NK-92 (cell line): ENCODE results near the gene NPRL2.
"Not testable (repeated sequence)": the region's sequence is repeated elsewhere in the genome, so short reads cannot be mapped to it uniquely, and the experiment has no call there.

ENCODE experiments used
- DNase-seq: peaks from one replicate; lab custom pipeline; 2025; ENCODE audit not compliant: unreplicated experiment; lab: John Stamatoyannopoulos, UW

NPRL2 gene

DNA sequence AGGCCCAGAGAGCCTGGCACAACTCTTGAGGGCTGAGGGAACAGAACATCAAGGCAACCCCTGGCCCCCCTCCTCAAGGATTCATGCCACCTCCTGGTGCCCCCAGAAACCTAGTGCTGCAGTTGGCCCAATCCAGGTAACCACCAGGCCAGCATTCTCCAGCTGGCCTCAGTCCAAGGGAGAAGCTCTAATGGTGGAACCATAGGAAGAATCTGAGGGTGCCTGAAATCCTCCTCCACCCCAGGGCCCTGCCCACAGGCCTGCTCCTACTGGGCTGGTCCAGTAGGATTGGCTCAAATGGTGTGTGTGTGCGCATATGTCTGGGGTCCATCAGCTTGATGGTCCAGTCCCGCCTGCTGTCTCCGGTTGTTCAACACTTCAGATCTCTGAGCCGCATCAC, 35.8 kb downstream of the NPRL2 start:
- DNase-seq, result no peak

DNA sequence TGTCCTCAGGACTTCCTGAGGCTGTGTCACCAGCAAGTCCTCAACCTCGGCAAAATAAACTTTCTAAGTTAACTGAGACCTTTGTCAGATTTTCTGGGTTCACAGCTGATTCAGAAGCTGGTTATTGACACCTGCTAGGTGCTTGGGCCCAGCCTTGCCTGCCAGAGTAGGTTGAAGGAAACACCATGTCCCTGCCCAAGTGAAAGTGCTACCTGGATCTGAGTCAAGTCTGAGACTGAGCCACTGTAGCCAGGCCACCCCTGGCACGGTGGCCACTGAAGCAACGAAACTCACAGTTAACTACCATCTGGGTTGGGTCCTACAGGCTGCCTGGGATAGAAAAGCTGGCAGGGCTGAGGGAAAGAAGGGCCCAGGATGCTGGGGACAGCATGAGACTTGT, 36.2 kb downstream of the NPRL2 start:
- no peak for DNase-seq

- not testable (repeated sequence) for DNase-seq
These were observed 38.5 kb downstream of the NPRL2 start for GRCh38 chr3:50312041-50312440.

DNA sequence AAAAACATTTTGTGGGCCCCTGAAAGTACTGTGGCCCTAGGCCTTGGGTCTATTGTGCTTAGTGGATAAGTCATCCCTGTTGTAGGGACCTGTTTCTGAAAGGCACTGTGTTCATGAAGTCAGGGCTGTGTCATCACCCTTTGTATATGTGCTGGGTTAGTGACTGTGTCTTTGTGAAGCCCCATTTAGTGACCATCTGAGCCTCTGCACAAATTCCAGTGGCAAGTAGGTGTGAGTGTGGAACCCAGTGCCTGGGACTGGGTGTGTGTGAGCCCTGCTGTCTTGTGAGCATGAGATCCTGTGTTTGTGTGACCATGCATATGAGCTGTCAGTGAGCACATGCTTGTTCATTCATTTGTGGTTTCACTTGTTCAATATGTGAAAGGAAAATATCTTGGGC, 46.0 kb downstream of the NPRL2 start:
- no peak for DNase-seq

- DNase-seq, result no peak
These were observed 47.4 kb downstream of the NPRL2 start, which contains the start of gene HYAL1 for GRCh38 chr3:50303013-50303815. Gene HYAL1 (minus strand): TSS chr3:50303574. CDS start chr3:50302956, 618 bp downstream.

DNA sequence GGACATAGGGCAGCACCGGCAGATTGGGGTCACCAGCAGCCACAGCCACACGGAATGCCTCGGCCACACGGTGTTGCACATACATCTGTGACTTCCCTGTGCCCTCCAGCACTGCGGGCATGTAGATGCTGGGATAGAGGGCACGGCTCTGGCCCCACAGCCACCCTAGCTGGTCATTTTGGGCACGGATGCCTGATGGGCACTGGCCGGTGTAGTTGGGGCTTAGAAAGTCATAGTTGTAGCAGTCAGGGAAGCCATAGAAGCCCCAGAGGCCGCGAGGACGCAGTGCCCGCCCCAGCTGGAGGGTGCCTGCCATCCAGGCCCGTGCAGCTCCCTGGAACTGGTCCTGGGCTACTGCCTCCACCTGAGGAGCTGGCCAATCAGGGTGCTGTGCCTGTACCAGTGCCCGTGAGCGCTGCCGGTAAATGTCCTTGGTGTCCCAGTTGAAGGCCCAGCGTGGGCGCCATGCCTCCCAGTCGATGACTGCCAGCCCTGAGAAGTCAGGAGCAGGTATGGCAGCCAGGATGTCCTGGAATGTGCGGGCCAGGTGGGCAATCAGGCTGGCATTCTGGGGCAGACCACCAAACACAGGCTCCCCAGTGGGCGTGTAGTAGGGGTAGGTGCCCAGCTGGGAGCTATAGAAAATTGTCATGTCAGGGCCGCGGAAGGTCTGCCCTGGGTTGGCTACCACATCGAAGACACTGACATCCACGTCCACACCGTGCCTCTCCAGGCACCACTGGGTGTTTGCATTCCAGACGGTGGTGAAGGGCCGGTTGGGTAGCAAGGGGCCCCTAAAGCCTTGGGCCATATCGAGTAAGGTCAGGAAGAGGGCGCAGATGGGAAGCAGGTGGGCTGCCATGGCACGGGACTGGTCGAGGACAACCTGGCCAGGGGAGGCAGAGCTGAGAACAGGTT, 48.2 kb downstream of the NPRL2 start:
- DNase-seq, result no peak

- no peak for DNase-seq
These were observed 49.8 kb downstream of the NPRL2 start for GRCh38 chr3:50300681-50301254.

- DNase-seq, result no peak
These were observed 50.5 kb downstream of the NPRL2 start for GRCh38 chr3:50299929-50300680.

GRCh38 chr3:50299638-50299928, 51.0 kb downstream of the NPRL2 start:
- DNase-seq, result no peak

- peak; percentile 95 for DNase-seq
These were observed 51.5 kb downstream of the NPRL2 start, which contains the start of the genes HYAL3 and NAA80 for GRCh38 chr3:50298836-50299637. Gene HYAL3 (minus strand): TSS chr3:50299405. CDS start chr3:50295602, 3,803 bp downstream. Gene NAA80 (minus strand): TSS chr3:50299405. CDS start chr3:50297463, 1,942 bp downstream.

- no peak for DNase-seq
These were observed 52.5 kb downstream of the NPRL2 start for GRCh38 chr3:50297896-50298725.

GRCh38 chr3:50297384-50297775, 53.2 kb downstream of the NPRL2 start:
- no peak for DNase-seq
